Right kidney (tissue), 1 donor: ENCODE measurements around the gene TIAM2.

ENCODE experiments used
- DNase-seq: peaks from one replicate; pipeline ENCODE4 v3.0.0-alpha.2; 2016

The TIAM2 gene

GRCh38 chr6:155062866-155063341 is 67.8 kb downstream of the TIAM2 start:
- no peak for DNase-seq

- no peak for DNase-seq
Measured at GRCh38 chr6:155064303-155064702, 69.2 kb downstream of the TIAM2 start.

GRCh38 chr6:155066361-155066760 is 71.2 kb downstream of the TIAM2 start:
- no peak for DNase-seq

GRCh38 chr6:155066921-155067680 is 72.0 kb downstream of the TIAM2 start:
- DNase-seq = no peak

DNA sequence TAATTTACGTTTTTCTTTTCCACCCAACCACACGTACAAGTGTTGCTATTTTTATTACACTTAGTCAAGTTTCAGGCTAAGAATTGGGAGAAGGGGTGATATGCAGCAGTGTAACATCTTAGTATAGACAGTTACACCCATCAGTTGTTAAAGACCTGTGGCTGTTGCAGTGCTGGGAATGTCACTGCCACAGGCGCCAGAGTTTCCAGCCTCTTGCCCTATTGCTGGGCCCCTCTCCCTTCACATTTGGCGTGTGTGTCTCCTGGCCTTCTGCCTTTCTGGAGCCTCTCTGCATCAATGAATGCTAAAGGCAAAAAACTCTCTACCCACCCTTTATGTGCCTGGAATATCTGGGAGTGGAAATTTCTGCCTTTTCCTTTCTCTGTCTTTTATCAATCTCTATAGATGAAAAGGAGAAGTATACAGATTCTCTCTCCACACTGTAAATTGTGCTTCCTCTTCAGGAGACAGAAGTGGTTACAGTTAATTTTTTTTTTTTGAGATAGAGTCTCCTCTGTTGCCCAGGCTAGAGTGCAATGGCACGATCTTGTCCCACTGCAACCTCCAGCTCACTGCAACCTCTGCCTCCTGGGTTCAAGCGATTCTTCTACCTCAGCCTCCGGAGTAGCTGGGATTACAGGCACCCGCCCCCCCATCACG is 73.0 kb downstream of the TIAM2 start:
- DNase-seq = no peak

DNA sequence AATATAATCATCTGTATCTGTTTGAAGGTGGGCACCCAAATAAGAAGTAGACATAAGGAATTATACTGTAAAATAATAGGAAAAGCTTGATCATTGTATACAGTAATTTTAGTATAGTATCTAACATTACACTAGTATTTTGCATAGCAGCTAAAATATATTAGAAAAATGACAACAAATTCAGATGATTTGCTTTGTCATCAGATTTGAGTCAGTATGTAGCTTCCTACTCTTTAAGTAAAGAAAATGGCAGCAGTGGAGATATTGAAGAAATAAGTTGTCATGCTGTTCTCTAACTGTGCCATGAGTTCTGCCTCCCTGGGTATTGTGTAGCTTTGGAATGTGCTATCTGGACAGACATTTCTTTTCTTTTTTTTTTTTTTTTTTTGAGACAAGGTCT is 74.4 kb downstream of the TIAM2 start:
- DNase-seq = no peak

- no peak for DNase-seq
Measured at GRCh38 chr6:155075930-155076695, 81.0 kb downstream of the TIAM2 start.

GRCh38 chr6:155077331-155077730 is 82.2 kb downstream of the TIAM2 start:
- DNase-seq = no peak

GRCh38 chr6:155077784-155078183 is 82.7 kb downstream of the TIAM2 start:
- DNase-seq = no peak

DNA sequence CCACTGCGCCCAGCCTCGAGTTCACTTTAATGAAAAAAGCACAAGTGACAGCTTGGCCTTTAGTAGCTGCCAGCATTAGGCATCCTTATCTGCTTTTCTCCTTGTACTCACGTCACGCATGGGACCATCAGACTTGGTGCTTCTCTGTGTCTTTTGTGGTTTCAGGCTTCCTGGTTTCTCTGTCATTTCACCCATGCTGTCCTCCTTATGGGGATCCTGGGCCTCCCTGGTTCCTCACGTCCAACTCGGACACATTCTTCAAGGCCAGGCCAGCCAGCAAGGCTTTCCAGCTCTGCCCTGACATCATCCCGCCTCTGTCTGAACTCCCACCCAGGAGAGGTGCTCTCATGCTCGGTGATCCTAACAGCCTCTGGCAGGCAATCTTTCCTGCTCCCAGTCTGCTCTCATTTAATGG is 83.2 kb downstream of the TIAM2 start:
- no peak for DNase-seq

- no peak for DNase-seq
Measured at GRCh38 chr6:155079985-155080452, 84.9 kb downstream of the TIAM2 start.

DNA sequence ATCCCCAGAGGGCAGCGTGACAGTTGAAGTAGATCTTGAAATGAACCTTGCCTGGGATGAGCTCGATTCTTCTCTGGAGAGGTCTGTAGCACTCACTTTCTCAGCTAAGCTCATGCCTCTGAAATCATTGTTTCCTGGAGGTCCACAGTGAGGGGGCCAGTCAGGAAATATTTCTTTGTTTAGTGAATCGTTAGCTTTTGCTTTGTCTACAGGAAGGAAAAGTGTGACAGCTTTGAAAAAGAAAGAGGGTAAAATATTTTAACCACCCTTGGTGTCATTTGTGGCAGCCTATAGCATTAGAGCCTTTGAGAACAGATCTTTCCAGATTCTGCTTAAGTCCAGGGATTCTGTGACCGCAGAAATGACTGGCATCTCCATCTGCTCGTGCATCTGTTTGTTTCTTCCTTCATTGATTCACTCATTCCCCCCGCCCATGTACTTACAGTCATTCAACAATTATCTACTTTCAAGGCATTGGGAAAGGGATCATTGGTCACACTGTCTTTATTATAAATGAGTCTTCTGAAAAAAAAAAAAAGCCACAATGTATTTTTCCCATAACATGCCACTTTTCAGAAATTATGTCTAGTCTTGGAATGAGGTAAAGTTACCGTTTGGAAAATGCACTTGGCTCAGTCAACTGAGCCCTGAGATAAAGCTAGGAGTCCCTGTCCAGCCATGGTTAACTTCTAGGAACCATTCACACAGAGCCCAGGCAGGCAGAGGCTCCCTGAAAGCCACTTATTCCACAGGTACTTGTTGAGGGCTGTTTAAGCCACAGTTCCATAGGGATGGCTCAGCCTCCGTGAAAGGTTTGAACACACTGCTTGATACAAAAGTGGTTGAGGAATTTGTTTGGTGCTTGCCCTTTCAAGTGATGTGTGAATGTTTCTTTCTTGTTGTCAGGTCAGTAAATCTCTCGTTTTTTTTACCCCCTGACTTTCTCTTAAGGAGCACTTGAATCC is 86.0 kb downstream of the TIAM2 start:
- DNase-seq = no peak

DNA sequence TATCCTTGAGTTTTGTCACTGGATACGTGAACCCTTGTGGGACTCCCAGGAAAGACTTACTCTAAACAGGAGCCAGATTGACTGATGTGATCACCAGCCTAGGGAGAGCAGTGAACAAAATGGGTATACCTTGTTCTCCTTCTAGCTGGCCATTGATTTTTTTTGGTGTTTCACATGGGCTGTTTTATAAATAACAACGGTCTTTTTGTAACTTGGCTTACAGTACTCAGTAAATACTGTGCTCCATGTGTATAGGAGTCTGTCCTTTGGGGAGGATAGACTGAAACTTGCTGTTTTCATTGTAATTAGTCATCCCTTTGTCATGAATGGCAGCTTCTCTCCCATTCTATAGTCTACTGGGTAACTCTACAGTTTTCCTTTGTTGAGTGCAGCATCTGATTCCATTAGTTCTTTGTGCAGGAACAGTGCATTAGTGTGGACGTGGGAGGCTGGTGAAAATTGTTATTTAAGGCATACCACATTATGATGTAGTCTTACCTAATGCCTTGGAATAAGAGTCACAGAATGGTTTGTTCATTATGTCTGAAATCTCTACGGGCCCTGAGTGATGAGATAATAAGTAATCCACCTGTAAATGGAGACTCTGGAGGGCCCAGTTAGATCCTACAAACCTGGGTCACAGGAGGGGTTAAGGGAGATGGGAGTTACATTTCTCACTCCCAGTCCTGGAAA is 89.5 kb downstream of the TIAM2 start:
- DNase-seq = no peak

GRCh38 chr6:155085582-155086257 is 90.6 kb downstream of the TIAM2 start:
- DNase-seq = no peak

DNA sequence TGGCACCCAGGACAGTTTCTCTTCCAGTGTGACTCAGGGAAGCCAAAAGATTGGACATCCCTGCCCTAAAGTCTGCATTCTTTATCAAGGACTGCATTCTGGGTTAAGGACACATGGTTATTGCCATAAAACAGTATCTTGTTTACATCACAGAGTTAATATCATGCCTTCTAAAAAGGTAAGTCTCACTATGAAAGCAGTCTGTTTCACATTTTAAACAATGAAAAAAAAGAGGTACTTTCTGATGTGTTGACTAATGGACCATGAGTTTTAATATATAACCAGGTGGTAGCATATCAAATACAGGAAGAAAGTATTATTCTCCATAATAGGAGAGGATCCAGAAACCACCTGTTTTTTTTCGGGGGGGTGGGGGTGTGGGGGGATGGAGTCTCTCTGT is 93.7 kb downstream of the TIAM2 start:
- no peak for DNase-seq

DNA sequence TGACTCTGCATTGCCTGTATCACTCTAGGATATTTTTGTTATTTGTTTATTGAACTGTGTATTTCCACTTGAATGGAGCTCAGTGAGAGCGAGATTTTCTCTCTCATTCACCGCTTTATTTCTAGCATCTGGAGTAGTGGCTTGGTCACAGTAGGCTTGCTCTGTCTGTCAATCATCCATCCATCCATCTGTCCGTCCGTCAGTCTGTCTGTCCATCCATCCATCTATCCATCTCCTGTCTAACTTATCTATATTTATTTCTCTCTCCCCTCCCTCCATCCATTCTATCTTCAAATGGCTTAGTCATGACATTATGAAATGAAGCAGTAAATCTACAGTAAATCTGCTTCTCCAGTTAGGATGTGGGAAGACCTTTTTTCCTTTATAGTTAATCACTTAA is 94.6 kb downstream of the TIAM2 start:
- no peak for DNase-seq

- DNase-seq = no peak
Measured at GRCh38 chr6:155090166-155090565, 95.1 kb downstream of the TIAM2 start.

- no peak for DNase-seq
Measured at GRCh38 chr6:155091756-155092155, 96.6 kb downstream of the TIAM2 start.

DNA sequence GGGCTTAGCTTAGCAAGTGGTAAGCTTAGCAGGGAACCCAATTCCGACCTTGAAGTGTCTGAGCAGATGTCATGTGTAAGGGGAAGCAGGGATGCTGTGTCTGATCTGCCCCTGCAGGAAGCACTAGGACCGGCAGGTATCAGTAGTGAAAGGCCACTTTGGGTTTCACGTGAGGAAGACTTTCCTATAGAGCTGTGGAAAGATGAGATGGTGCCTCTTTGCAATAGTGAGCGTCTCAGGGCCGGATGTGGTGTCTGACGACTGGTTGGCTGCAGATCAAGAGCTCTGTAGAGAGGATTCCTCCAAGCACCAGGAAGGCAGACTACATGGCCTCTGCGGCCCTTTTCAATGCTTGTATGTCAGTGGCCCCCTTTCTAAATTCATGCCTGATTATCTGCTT is 98.3 kb downstream of the TIAM2 start:
- no peak for DNase-seq

DNA sequence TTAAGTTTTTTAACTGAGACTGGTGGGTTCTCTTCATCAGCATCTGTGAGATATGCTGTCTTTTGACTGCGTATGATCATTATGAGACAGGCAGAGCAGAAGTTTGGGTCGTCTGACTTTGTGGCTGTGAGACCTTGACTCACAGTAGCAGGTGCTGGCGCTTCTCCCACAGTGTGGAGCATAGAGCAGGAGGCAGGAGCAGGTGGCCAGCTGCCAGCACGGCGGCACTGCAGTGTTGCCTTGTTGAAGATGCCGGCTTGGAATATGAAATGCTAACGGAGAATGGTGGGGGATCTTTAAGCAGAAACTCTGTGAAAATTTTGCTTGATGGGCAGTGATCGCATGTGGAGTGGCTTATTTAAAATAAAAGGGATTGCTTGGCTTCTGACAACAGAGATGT is 105.0 kb downstream of the TIAM2 start:
- DNase-seq = no peak

GRCh38 chr6:155100591-155100990 is 105.5 kb downstream of the TIAM2 start:
- DNase-seq = no peak
